SIG-M5 (cell line): ENCODE data around the gene AKR1B1.

Source experiments
- DNase-seq: peaks from one replicate; lab custom pipeline; 2025; lab: John Stamatoyannopoulos, UW

Gene AKR1B1

DNA sequence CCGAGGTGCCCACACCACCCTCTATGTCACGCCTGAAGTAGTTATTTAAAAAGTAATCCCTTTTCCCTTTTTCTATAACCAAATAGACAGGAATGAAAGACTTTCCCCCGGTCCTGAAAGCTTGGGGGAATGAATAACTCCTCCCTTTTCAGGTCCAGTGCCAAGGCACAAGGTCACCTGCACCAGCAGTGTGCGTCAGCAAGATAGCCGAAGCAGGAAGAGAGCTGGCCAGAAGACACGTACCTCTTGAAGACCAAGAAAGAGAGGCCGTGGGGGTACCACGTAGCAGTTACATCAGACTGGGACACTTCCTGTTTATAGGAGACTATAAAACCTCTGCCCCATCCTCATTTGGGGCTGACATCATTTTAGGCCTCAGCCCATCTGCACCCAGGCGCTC is 10.7 kb upstream of the AKR1B1 start:
- no peak for DNase-seq

DNA sequence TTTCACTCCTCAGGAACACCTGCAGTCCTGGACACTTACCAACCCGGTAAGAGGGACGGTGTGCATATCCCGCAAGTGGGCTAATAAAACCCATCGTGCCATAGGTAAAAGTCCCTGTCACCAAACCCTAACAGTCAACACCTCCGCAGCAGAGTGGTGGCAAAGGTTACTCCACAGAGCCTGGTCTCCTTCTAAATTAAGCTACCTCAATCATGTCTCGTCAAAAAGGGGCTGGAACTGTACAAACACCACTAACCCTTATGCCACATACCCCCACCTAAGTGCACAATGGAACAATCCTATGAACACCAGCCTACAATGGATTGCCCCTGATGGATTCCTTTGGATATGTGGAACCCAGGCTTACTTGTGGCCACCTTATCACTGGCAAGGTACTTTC is 9.6 kb upstream of the AKR1B1 start:
- no peak for DNase-seq

DNA sequence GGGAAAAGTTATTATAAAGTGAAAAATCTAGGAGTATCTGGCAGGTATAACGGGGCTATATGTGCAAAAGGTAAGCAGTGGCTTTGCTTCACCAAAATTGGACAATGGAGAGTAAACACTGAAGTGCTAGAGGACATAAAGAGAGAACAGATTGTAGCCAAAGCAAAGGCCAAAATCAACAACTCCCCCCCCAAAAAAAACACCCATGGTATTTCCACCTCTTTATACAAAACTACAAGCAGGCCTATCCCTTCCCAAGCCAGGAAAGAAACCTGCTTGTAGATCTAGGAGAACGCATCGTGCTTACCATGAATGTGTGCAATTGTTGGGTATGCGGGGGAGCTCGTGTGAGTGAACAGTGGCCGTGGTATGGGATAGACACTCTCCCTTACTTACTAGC is 9.2 kb upstream of the AKR1B1 start:
- DNase-seq: no peak

DNA sequence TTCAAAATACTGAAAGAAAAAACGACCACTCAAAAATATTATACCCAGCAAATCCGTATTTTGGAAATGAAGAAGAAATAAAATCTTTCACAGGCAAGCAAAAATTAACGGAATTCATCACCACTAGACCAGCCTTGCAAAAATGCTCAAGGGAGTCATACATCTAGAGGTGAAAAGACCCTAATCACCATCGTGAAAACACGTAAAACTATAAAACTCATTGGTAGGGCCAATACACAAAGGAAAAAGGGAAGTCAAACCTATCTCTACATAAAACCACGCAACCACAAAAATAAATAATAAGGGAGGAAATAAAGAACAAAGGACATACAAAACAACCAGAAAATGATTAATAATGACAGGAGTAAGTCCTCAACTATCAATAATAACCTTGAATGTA is 6.6 kb upstream of the AKR1B1 start:
- DNase-seq: no peak

DNA sequence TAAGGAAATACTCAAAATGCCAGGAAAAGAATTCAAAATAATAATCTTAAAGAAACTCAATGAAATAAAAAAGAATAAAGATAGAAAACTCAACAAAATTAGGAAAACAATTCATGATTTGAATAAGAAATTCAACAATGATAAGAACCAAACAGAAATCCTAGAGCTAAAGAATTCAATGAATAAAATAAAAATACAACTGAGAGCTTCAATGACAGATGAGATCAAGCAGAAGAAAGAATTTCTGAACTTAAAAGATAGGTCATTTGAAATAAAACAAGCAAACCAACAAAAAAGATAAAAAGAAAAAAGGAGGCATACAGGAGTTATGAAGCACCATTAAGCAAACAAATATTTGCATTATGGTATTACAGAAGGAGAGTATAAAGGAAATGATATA is 5.6 kb upstream of the AKR1B1 start:
- DNase-seq: no peak

- DNase-seq: no peak
Measured at GRCh38 chr7:134463751-134464150, 4.9 kb upstream of the AKR1B1 start.

- no peak for DNase-seq
Measured at GRCh38 chr7:134462337-134462925, 3.5 kb upstream of the AKR1B1 start.

DNA sequence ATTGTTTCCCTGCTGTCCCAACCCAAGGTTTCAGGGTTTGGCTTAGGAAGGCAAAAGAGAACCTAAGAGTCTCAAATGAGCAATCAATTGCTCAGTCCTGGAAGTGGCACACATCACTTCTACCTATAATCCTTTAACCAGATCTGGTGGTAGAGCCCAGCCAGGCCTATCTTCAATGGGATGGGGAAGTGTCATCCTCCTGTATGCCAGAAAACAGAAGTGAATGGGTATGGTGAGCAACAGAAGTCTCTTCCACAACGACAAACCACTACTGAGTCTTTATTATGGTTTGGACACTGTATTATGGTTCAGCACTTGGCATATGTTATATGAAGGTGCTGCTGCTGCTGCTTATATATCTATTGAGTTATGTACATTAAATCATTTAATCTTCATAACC is 3.0 kb upstream of the AKR1B1 start:
- no peak for DNase-seq

GRCh38 chr7:134459981-134460380 is 1.1 kb upstream of the AKR1B1 start:
- DNase-seq: no peak

DNA sequence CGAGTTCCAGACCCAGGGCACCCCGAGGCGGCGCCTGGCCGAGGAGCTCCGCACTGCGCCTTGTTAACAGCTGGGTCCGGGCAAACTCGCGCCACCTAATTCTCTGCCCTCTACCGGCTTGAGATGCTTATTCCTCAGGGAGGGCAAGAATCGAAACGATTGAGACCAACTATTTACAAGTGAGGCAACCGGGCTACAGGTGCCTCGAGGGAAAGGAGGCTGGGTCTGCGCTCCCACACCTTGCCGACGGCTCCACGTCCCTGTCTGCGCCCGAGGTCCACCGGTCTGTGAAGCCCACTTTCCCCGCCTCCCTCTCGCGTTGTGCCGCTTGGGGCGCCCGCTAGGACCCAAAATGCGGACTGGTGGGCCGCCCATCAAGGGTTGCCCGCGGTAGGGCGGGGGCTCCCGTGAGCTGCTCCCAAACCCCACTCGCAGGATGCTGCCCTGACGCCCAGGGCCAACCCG is 527 bp downstream of the AKR1B1 start:
- DNase-seq: no peak

DNA sequence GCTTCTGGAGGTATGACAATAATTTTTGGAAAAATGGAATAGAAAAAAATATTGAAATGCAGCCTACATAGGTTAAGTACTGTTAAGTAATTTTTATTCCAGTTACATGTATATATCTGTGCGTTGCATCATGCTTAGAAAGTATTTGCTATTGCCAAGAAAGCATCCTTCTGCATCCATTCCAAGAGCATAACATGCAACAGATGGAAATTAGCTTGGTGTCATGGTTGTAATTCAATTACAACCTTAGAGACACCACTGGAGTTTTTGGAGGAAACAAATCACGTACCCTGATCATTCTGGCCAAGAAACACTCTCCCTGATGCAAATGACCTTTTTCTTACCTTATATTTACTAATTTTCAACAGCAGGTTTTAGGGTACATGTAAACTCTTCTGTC is 1.7 kb downstream of the AKR1B1 start:
- no peak for DNase-seq

GRCh38 chr7:134454277-134454676 is 4.6 kb downstream of the AKR1B1 start:
- DNase-seq: no peak

- DNase-seq: no peak
Measured at GRCh38 chr7:134453518-134453917, 5.4 kb downstream of the AKR1B1 start.

DNA sequence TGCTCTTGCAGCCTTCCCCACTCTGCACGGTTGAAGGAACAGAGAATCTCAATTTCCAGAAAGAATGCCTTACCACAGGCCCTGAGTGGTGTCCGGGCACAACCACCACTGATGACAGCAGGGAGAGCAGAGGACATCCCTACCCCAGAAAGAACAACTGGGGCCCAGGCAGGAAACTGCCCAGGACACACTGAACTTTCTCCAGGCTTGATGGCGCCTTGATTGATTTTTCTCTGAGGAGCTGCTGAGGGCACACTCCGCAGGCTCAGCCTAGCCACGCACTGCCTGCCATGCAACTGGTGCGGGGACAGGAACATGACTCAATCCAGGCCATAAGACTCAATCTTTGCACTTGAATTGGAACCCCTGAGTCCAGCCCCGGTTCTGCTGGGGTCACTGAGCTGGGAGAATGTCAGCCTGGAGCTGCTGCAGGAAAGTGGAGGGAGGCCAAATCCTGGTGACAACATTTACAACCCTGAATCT is 5.9 kb downstream of the AKR1B1 start:
- no peak for DNase-seq

- DNase-seq: no peak
Measured at GRCh38 chr7:134452419-134452838, 6.5 kb downstream of the AKR1B1 start.

DNA sequence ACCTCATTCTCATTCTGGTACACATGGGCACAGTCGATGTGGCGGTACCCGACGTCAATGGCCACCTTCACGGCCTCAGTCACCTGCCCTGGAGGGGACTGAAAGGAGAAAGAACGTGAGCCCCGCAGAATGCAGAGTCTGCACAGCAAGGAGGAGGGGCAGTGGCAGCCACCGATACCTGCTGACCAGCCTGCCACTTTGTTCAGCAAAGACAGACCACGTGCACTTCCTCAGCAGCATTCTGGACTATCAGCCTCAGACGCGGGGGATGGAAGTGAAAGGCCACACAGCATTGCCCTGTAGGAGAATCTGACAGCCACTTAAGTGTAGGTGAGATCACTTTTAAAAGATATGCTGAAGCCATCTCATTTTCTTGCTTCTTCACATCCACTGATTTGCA is 7.2 kb downstream of the AKR1B1 start:
- no peak for DNase-seq

- DNase-seq: no peak
Measured at GRCh38 chr7:134450294-134451000, 8.5 kb downstream of the AKR1B1 start.

DNA sequence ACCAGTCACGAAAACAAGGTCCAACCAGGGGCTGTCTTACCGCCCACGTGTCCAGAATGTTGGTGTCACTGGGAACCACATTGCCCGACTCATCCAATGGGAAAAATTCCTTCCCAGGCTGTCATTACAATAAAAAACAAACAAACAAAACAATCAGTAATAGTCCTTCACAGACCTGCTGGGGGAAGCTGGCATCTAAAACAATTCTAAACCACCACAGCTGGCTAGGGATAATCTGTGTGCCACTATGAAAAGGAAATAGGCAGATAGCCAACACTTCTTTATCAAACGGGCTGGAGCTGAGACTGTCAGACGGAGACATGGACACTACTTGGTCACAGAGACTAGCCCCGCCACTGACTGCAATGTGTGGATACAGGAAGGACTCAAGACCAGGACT is 9.2 kb downstream of the AKR1B1 start:
- DNase-seq: no peak

- no peak for DNase-seq
Measured at GRCh38 chr7:134448356-134449229, 10.3 kb downstream of the AKR1B1 start.

GRCh38 chr7:134447383-134447782 is 11.5 kb downstream of the AKR1B1 start:
- no peak for DNase-seq

GRCh38 chr7:134446923-134447322 is 12.0 kb downstream of the AKR1B1 start:
- DNase-seq: no peak

- DNase-seq: no peak
Measured at GRCh38 chr7:134446446-134446845, 12.5 kb downstream of the AKR1B1 start.

- DNase-seq: no peak
Measured at GRCh38 chr7:134444961-134445315, 14.0 kb downstream of the AKR1B1 start.
